Endothelial cell of umbilical vein (primary cell): Measurements from ENCODE around the gene GRIK3. TPM values are rescaled to one million over a fixed set of nuclear protein-coding genes. Genes with fewer than 3 reads are reported as not detected.

Experiments
- BruUV-seq: library from RNA; stranded (reverse); fragments of 400-500 nt; replicated peaks from 2 replicates; lab custom pipeline; 2021; lab: Mats Ljungman, UMichigan
- CTCF ChIA-PET: fragments of 300-600, 350-600 bp; sonication (Branson Sonifier 250); formaldehyde crosslinking; loops from one replicate; lab custom pipeline; 2021; ENCODE audit warnings: antibody characterized with exemption, inconsistent platforms; lab: Charles Lee
- POLR2A ChIA-PET: fragments of 300-600, 350-600 bp; sonication (Branson Sonifier 250); formaldehyde crosslinking; loops from one replicate; lab custom pipeline; 2021; ENCODE audit warnings: antibody characterized with exemption, inconsistent platforms; lab: Charles Lee
- DNase-seq: peaks from one replicate; pipeline ENCODE4 v3.0.0-alpha.2; 2011; ENCODE audit warnings: low read depth, low spot score
- FAIRE-seq: peaks from 2 replicates; lab custom pipeline; 2011; peaks lifted over from hg19 to GRCh38; lab: Jason Lieb, UNC
- H2AFZ ChIP-seq: 2 replicates; pipeline ENCODE4 v1.6.0; 2012; ENCODE audit warnings: low read depth, low read length, control low read depth, inconsistent platforms
- H3K27ac ChIP-seq: 2 replicates; pipeline ENCODE4 v1.5.1; 2011; ENCODE audit warnings: low read depth, mild to moderate bottlenecking, control low read depth, low read length, moderate library complexity; ENCODE audit not compliant: insufficient read depth
- H3K27me3 ChIP-seq, 2 experiments: 2 replicates each; pipeline versions ENCODE4 v1.6.0 to v1.6.1; 2011; ENCODE audit warnings: low read length in 2 of 2, mixed read lengths in 1 of 2; ENCODE audit not compliant: control insufficient read depth in 2 of 2, insufficient read depth in 2 of 2
- H3K36me3 ChIP-seq, 2 experiments: 2 replicates in 1 of 2; 3 replicates in 1 of 2; pipeline ENCODE4 v1.5.1; 2011; ENCODE audit warnings: low read length in 2 of 2, mild to moderate bottlenecking in 1 of 2, moderate library complexity in 1 of 2; ENCODE audit not compliant: control insufficient read depth in 2 of 2, insufficient read depth in 2 of 2; ENCODE audit errors: extremely low read depth in 1 of 2
- H3K4me1 ChIP-seq: 3 replicates; pipeline ENCODE4 v1.5.1; 2011; ENCODE audit warnings: mild to moderate bottlenecking, low read length; ENCODE audit not compliant: control insufficient read depth, insufficient read depth; ENCODE audit errors: extremely low read depth
- H3K4me2 ChIP-seq: 2 replicates; pipeline ENCODE4 v1.6.1; 2011; ENCODE audit warnings: low read length, control low read depth, mixed read lengths; ENCODE audit not compliant: insufficient read depth
- H3K4me3 ChIP-seq, 3 experiments: fragments of 200-600 bp in 1 of 3; sonication (generic), shearing (Covaris generic) in 1 of 3; replicated peaks in 1 of 3; 2 replicates each; pipeline ENCODE4 v1.5.1; 2011 to 2016; ENCODE audit warnings: control low read depth in 3 of 3, low read length in 3 of 3, mild to moderate bottlenecking in 2 of 3, inconsistent platforms in 1 of 3, low read depth in 1 of 3, moderate library complexity in 1 of 3; ENCODE audit not compliant: insufficient read depth in 1 of 3
- H3K79me2 ChIP-seq: 2 replicates; pipeline ENCODE4 v1.6.0; 2012; ENCODE audit warnings: low read length, inconsistent platforms; ENCODE audit not compliant: control insufficient read depth, insufficient read depth
- H3K9ac ChIP-seq: replicated peaks from 2 replicates; pipeline ENCODE3; 2011; ENCODE audit warnings: low read length, control low read depth; ENCODE audit not compliant: insufficient read depth; ENCODE audit errors: extremely low read depth
- H3K9me1 ChIP-seq: replicated peaks from 3 replicates; pipeline ENCODE4 v1.6.0; 2011; ENCODE audit warnings: mild to moderate bottlenecking, low read length; ENCODE audit not compliant: control insufficient read depth, insufficient read depth; ENCODE audit errors: extremely low read depth
- H3K9me3 ChIP-seq: replicated peaks from 2 replicates; pipeline ENCODE4 v1.5.1; 2012; ENCODE audit warnings: low read length, inconsistent platforms; ENCODE audit not compliant: control insufficient read depth, insufficient read depth
- H4K20me1 ChIP-seq: replicated peaks from 2 replicates; pipeline ENCODE3; 2011; ENCODE audit warnings: mild to moderate bottlenecking, low read length; ENCODE audit not compliant: control insufficient read depth, insufficient read depth; ENCODE audit errors: extremely low read depth
- CTCF ChIP-seq, 2 donors: IDR thresholded peaks; 1 replicate in 1 of 2; 2 replicates in 1 of 2; pipeline ENCODE4 v1.5.1; 2011; ENCODE audit warnings: low read length in 2 of 2, mild to moderate bottlenecking in 2 of 2, moderate library complexity in 2 of 2, control low read depth in 1 of 2, inconsistent platforms in 1 of 2, low read depth in 1 of 2; ENCODE audit not compliant: insufficient read depth in 1 of 2; ENCODE audit errors: extremely low read depth in 1 of 2
- EZH2 ChIP-seq: IDR thresholded peaks from 2 replicates; pipeline ENCODE4 v1.6.1; 2012; ENCODE audit warnings: borderline replicate concordance, low read depth, mild to moderate bottlenecking, moderate library complexity, low read length, inconsistent platforms; ENCODE audit not compliant: severe bottlenecking
- FOS ChIP-seq: IDR thresholded peaks from 2 replicates; pipeline ENCODE4 v1.6.1; 2011; ENCODE audit warnings: mild to moderate bottlenecking, low read length, moderate library complexity, borderline replicate concordance; ENCODE audit not compliant: insufficient read depth
- GATA2 ChIP-seq: IDR thresholded peaks from 2 replicates; pipeline ENCODE4 v1.7.0; 2011; ENCODE audit warnings: low read depth, mild to moderate bottlenecking, moderate library complexity, mixed read lengths, low read length; ENCODE audit not compliant: insufficient read length, insufficient read depth
- JUN ChIP-seq: IDR thresholded peaks from 2 replicates; pipeline ENCODE4 v1.6.1; 2011; ENCODE audit warnings: borderline replicate concordance, low read depth; ENCODE audit not compliant: insufficient read length, insufficient read depth
- MAX ChIP-seq: IDR thresholded peaks from 2 replicates; pipeline ENCODE4 v1.6.1; 2011; ENCODE audit not compliant: insufficient read depth, insufficient read length
- MYC ChIP-seq: IDR thresholded peaks from one replicate; pipeline ENCODE4 v1.6.1; 2011; ENCODE audit warnings: mild to moderate bottlenecking, low read depth, low read length
- POLR2A ChIP-seq: IDR thresholded peaks from 2 replicates; pipeline ENCODE4 v1.6.1; 2012; ENCODE audit warnings: low read depth, mild to moderate bottlenecking, control low read depth, low read length
- POLR2AphosphoS5 ChIP-seq: IDR thresholded peaks from 2 replicates; pipeline ENCODE4 v1.6.1; 2012; ENCODE audit warnings: low read depth, mild to moderate bottlenecking, control low read depth, low read length, moderate library complexity; ENCODE audit not compliant: insufficient read depth
- dilution Hi-C: fragments of 300-500 bp; cut with MboI; formaldehyde crosslinking; loops from one replicate; pipeline ENCODE4 v1.15.0; 2019; ENCODE audit warnings: low sequenced_read_pairs; ENCODE audit not compliant: extremely low pct_ligation_motif_present
- intact Hi-C: fragments of 100-400 bp; cut with micrococcal nuclease; formaldehyde crosslinking; loops from one replicate; pipeline ENCODE4 v1.10.0; 2022
- polyA plus RNA-seq, 4 experiments: library from polyadenylated mRNA; depleted of rRNA in 3 of 4; stranded (reverse) in 3 of 4; unstranded in 1 of 4; fragments of >200 nt; gene quantifications; 2 replicates each; pipeline versions ENCODE4 v1.2.1 to v1.2.3, GENCODE V29; 2011 to 2012; ENCODE audit warnings: missing spikeins in 1 of 4
- total RNA-seq: library from RNA; stranded (reverse); gene quantifications from 2 replicates; pipeline ENCODE4 v1.2.3, GENCODE V29; 2021

The GRIK3 gene
- total and polyA plus RNA-seq, 2 donors (not counting 3 experiments of a cell fraction or from before 2014, with no cell fraction given), result not detected

GRCh38 chr1:37031429-37031828 is 2.9 kb downstream of the GRIK3 start:
- CTCF ChIA-PET, result no interaction called here
- Histone ChIP-seq H3K27me3 (peaks cover 42 to 52% of the 10 kb centered on the region in 2 experiments), H2AFZ (no peak overlapping the region), H3K4me1 (no peaks in the 10 kb centered on the region), H3K79me2 (no peaks in the 10 kb centered on the region), H3K27ac (no peak overlapping the region), H3K36me3 (no peaks in the 10 kb centered on the region), H3K9me3 (no peaks in the 10 kb centered on the region), H3K9me1 (no peaks in the 10 kb centered on the region), H3K4me3 (no peak overlapping the region), H3K4me2 (no peak overlapping the region), H4K20me1 (no peaks in the 10 kb centered on the region), H3K9ac (no peak overlapping the region)
- intact Hi-C loops (no loop called here), dilution Hi-C loops (no loop called here)
- TF ChIP-seq FOS (no peak), JUN (no peak), MAX (no peak), CTCF (IDR thresholded peaks at IDR 0.05; ENCODE audit: extremely low read depth in 1 of 2, insufficient read depth in 1 of 2, low read depth in 1 of 2, low read length in 2 of 2) (no peak), POLR2A (no peak), GATA2 (no peak), POLR2AphosphoS5 (no peak), MYC (no peak), EZH2 (no peak)
- DNase-seq (no peak), FAIRE-seq (no peak)
- no TSS peak for BruUV-seq
- POLR2A ChIA-PET, result no interaction called here
